Measurements from ENCODE around the gene CLDN2. TPM values are rescaled to one million over a fixed set of nuclear protein-coding genes. Genes with fewer than 3 reads are reported as not detected.

Gene CLDN2
- total RNA-seq, 4 donors from 2014 or later = 0.21 to 0.44 (median 0.30) TPM; not detected in 1

DNA sequence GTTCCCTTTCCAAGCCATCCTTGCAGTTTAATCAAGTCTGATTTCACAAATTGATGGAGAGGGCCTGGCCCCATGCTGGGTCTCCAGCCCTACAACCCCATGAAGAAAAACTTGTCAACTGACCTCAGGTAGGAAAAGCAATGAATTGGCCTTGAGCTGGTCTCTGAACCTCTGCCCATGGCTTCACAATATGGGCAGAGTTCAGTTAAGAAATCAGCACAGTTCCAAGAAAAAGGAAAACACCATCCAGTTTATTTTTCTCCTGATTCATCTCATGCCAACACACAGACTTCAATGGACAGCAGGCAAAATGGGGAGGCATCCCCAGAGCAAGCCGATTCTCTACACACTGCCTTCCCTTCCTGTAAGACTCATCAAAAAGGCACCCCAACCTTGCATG lies 20.4 kb upstream of the CLDN2 start:
- 86 to 100% methylated on average over 1 of the region's 1 CpG for WGBS, 2 donors
- H3K27me3 ChIP-seq = peaks cover 0 to under 1% of the 10 kb centered on the region in 2 donors

DNA sequence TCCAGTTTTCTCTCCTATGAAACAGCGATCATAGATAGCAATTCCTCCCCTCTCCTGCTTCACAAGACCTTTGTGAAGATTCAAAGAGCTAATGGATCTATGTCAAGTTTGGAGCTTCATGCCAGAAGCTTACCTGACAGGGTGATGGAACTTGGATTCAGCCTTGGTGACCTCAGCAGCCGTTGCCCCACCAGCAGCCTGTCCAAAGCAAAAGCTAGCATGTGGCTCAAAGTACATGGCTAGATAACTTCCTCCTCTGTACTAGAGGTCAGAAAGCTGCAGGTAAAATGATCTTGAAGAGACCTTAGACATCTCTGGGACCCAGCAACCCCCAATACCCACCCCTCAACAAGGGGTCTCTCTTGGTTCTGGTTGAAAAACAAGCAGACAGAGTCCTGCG lies 18.9 kb upstream of the CLDN2 start:
- Histone ChIP-seq H3K27ac (no peak overlapping the region), H3K9me3 (no peaks in the 10 kb centered on the region), H3K4me1 (peaks cover 0 to 8% (median 0%) of the 10 kb centered on the region in 4 donors), H3K4me3 (no peak overlapping the region), H3K27me3 (no peaks in the 10 kb centered on the region), H3K36me3 (no peaks in the 10 kb centered on the region)
- DNase-seq (ENCODE audit: low spot score in 2 of 2) = no peak
- WGBS, 2 donors = 85 to 92% methylated on average over 2 to 3 of the region's 3 CpGs
- TF ChIP-seq, protein P1, sequence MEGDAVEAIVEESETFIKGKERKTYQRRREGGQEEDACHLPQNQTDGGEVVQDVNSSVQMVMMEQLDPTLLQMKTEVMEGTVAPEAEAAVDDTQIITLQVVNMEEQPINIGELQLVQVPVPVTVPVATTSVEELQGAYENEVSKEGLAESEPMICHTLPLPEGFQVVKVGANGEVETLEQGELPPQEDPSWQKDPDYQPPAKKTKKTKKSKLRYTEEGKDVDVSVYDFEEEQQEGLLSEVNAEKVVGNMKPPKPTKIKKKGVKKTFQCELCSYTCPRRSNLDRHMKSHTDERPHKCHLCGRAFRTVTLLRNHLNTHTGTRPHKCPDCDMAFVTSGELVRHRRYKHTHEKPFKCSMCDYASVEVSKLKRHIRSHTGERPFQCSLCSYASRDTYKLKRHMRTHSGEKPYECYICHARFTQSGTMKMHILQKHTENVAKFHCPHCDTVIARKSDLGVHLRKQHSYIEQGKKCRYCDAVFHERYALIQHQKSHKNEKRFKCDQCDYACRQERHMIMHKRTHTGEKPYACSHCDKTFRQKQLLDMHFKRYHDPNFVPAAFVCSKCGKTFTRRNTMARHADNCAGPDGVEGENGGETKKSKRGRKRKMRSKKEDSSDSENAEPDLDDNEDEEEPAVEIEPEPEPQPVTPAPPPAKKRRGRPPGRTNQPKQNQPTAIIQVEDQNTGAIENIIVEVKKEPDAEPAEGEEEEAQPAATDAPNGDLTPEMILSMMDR (IDR thresholded peaks at IDR 0.05) = no peak
- no peak for TF ChIP-seq POLR2A (IDR thresholded peaks at IDR 0.05)
- TF ChIP-seq EP300 (IDR thresholded peaks at IDR 0.05) = no peak

More for the DNA sequence above, 20.4 kb upstream of the CLDN2 start:
- Histone ChIP-seq H3K9me3 (no peaks in the 10 kb centered on the region), H3K4me1 (peaks cover 0 to 2% (median 0%) of the 10 kb centered on the region in 4 donors), H3K27ac (no peak overlapping the region), H3K4me3 (no peak overlapping the region), H3K36me3 (no peaks in the 10 kb centered on the region)
- no peak for TF ChIP-seq EP300 (IDR thresholded peaks at IDR 0.05)
- no peak for TF ChIP-seq POLR2A (IDR thresholded peaks at IDR 0.05)
- TF ChIP-seq, protein P1 (IDR thresholded peaks at IDR 0.05) = no peak
- no peak for DNase-seq (ENCODE audit: low spot score in 2 of 2)

DNA sequence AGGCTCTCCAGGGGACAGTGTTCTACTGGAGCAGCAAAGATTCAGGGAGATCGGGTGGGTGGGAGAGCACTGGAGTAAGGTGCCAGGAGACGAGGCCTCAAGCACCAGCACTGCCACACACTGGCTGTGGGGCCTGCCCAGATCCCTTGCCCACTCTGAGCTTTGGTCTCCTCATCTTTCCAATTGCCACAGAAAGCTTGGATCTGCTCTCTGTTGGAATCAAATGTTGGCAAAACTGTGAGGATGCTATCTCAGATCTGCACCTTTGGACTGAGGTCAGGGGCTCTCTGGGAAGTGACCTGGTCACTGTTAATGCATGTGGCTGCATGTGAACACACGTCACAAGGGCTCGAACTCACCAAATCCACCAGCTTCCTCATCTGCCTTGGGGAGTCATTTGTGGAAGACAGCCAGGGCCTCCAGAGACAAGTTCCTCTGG lies 18.4 kb upstream of the CLDN2 start:
- H3K4me1 ChIP-seq = peaks cover 0 to 8% (median 0%) of the 10 kb centered on the region in 4 donors
- TF ChIP-seq POLR2A (IDR thresholded peaks at IDR 0.05) (no peak), EP300 (IDR thresholded peaks at IDR 0.05) (no peak)
- TF ChIP-seq, protein P1 (IDR thresholded peaks at IDR 0.05) = no peak
- 78 to 88% methylated on average over 4 of the region's 4 CpGs for WGBS, 2 donors
- no peak overlapping the region for H3K27ac ChIP-seq
- no peaks in the 10 kb centered on the region for H3K36me3 ChIP-seq
- DNase-seq (ENCODE audit: low spot score in 2 of 2) = no peak
- no peaks in the 10 kb centered on the region for H3K9me3 ChIP-seq
- no peaks in the 10 kb centered on the region for H3K27me3 ChIP-seq
- no peak overlapping the region for H3K4me3 ChIP-seq

DNA sequence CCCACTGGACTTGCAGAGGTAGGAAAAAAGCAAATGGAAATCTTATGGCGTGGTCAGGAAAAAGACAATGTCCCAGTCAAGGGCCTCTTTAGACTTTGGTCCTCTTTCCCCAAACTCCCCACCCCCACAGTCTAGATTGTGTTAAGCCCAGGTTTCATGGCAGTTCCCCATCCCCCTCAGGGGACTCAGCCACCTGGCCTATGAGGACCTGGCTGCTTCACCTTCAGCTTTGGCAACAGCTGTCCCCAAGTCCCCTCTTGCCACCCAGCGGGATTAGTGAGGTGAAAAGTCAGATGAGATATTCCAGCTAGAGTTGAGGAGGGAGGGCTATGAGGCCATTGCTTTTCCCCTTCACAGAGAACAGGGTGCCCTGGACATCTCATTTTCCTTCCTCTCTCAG lies 17.5 kb upstream of the CLDN2 start:
- Histone ChIP-seq H3K27me3 (no peaks in the 10 kb centered on the region), H3K36me3 (no peaks in the 10 kb centered on the region), H3K4me1 (peaks cover 0 to 8% (median 0%) of the 10 kb centered on the region in 4 donors), H3K4me3 (no peak overlapping the region), H3K27ac (no peak overlapping the region), H3K9me3 (no peaks in the 10 kb centered on the region)
- 86 to 100% methylated on average over 2 of the region's 2 CpGs for WGBS, 2 donors
- TF ChIP-seq, protein P1 (IDR thresholded peaks at IDR 0.05) = no peak
- TF ChIP-seq EP300 (IDR thresholded peaks at IDR 0.05) = no peak
- TF ChIP-seq POLR2A (IDR thresholded peaks at IDR 0.05) = no peak
- no peak for DNase-seq (ENCODE audit: low spot score in 2 of 2)

DNA sequence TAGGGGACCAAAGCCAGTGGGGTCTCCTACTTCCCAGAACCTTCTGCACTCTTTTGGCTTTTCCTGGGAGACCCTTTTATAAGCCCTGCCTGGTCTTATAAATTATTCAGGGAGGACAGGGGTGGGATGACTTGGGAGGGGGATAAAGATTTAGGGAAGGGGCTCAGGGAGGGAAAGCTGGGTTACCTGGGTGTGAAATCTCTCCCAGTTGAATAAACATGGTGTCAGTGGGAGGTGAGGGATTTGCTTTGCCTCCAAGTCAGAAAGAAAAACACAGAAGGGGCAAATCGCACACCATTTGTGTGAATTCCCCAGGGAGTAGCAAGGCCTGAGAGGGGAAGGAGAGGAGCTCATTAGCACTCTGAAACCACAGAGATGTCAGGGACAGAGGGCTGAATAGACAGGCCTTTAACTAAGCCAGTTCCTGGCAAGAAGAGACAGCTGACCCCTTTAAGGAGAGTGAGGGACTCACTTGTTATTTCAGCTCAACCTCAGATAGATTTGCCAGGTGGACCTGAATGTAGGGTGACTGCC lies 16.8 kb upstream of the CLDN2 start, which contains the start of gene RIPPLY1:
Gene RIPPLY1 (minus strand): TSS at position 51 of the 534 bp plus-strand sequence. CDS start 54 bp downstream, outside the sequence.
- TF ChIP-seq POLR2A (IDR thresholded peaks at IDR 0.05) (no peak), EP300 (IDR thresholded peaks at IDR 0.05) (no peak)
- TF ChIP-seq, protein P1 (IDR thresholded peaks at IDR 0.05) = no peak
- Histone ChIP-seq H3K4me3 (no peak within 1 kb of the TSS), H3K27me3 (no peaks in the 10 kb centered on the region), H3K9me3 (no peaks in the 10 kb centered on the region), H3K4me1 (peaks cover 0 to 8% (median 0%) of the 10 kb centered on the region in 4 donors), H3K27ac (peak within 1 kb of the TSS in 2 of 4 donors; percentile 8 to 29), H3K36me3 (no peaks in the 10 kb centered on the region)
- 75% methylated on average over 1 of the region's 1 CpG for WGBS, 2 donors
- no peak for DNase-seq (ENCODE audit: low spot score in 2 of 2)

Measured in tibial nerve (tissue), 4 donors.